DND-41 (cell line): ENCODE results near the gene BIRC2.

ENCODE experiments used
- ATAC-seq: fragments of 200-7000 bp; cut with Tn5 transposase; 3 replicates; pipeline ENCODE4 v1.9.1; 2021; ENCODE audit warnings: low read depth; ENCODE audit not compliant: insufficient read depth
- DNase-seq: peaks from one replicate; pipeline ENCODE4 v3.0.0-alpha.2; 2020
- H2AFZ ChIP-seq: 2 replicates; pipeline ENCODE4 v1.6.0; 2012; ENCODE audit warnings: low read depth, low read length
- H3K27ac ChIP-seq: 2 replicates; pipeline ENCODE4 v1.5.1; 2012; ENCODE audit warnings: low read length, inconsistent platforms
- H3K27me3 ChIP-seq: fragments of 200-600 bp; sonication (generic); 2 replicates; pipeline ENCODE4 v1.6.0; 2012; ENCODE audit warnings: low read length, mild to moderate bottlenecking, inconsistent platforms; ENCODE audit not compliant: insufficient read depth, poor library complexity
- H3K36me3 ChIP-seq: 2 replicates; pipeline ENCODE4 v1.5.1; 2012; ENCODE audit warnings: low read length, inconsistent platforms; ENCODE audit not compliant: insufficient read depth
- H3K4me1 ChIP-seq: 2 replicates; pipeline ENCODE4 v1.5.1; 2012; ENCODE audit warnings: mild to moderate bottlenecking, low read length; ENCODE audit not compliant: insufficient read depth
- H3K4me2 ChIP-seq: 2 replicates; pipeline ENCODE4 v1.6.0; 2012; ENCODE audit warnings: mild to moderate bottlenecking, moderate library complexity, low read length, inconsistent platforms; ENCODE audit not compliant: insufficient read depth
- H3K4me3 ChIP-seq, 2 experiments: fragments of 200-600 bp in 1 of 2; shearing (Covaris generic) in 1 of 2; 2 replicates each; pipeline ENCODE4 v1.5.1; 2012 to 2016; ENCODE audit warnings: inconsistent platforms in 2 of 2, low read length in 2 of 2, mild to moderate bottlenecking in 2 of 2, low read depth in 1 of 2, moderate library complexity in 1 of 2
- H3K79me2 ChIP-seq: 2 replicates; pipeline ENCODE4 v1.6.0; 2012; ENCODE audit warnings: low read length, inconsistent platforms; ENCODE audit not compliant: insufficient read depth
- H3K9ac ChIP-seq: 2 replicates; pipeline ENCODE4 v1.6.0; 2012; ENCODE audit warnings: low read depth, mild to moderate bottlenecking, inconsistent platforms, low read length, moderate library complexity
- H3K9me3 ChIP-seq: 2 replicates; pipeline ENCODE4 v1.5.1; 2012; ENCODE audit warnings: low read length, moderate library complexity, mild to moderate bottlenecking, inconsistent platforms; ENCODE audit not compliant: insufficient read depth, severe bottlenecking
- H4K20me1 ChIP-seq: 2 replicates; pipeline ENCODE4 v1.6.0; 2012; ENCODE audit warnings: low read length; ENCODE audit not compliant: insufficient read depth
- EZH2 ChIP-seq: IDR thresholded peaks from 3 replicates; pipeline ENCODE4 v1.6.1; 2012; ENCODE audit warnings: borderline replicate concordance, low read depth, mild to moderate bottlenecking, moderate library complexity, low read length, inconsistent platforms; ENCODE audit not compliant: severe bottlenecking
- TF ChIP-seq, protein P1 (sequence below): IDR thresholded peaks from 2 replicates; pipeline ENCODE4 v1.5.1; 2012; ENCODE audit warnings: borderline replicate concordance, low read length, moderate library complexity, mild to moderate bottlenecking; ENCODE audit not compliant: poor library complexity, severe bottlenecking; ENCODE audit errors: extremely low read depth

The BIRC2 gene

DNA sequence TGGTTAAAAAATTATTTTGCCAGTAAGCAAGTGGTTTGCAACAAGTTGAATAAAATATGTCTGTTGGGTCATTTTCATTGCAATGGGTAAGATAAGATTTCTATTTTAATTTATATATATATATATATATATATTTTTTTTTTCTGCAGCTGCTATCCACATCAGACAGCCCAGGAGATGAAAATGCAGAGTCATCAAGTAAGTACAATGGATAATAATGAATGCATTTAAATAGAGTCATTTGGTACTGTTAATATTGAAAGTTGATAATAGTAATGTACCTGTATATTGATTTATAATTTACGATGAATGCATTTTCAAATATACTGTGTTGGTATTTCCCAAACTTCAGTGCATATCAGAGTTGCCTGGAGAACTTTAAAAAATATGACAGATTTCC is 18.3 kb upstream of the BIRC2 start:
- Histone ChIP-seq H3K4me1 (no peaks in the 10 kb centered on the region), H3K27me3 (no peaks in the 10 kb centered on the region), H3K79me2 (no peaks in the 10 kb centered on the region), H3K36me3 (peaks cover 5% of the 10 kb centered on the region; the same call in 1 of the 2 replicates), H3K27ac (no peak overlapping the region), H3K9me3 (no peaks in the 10 kb centered on the region), H2AFZ (no peak overlapping the region), H3K4me3 (no peak overlapping the region), H3K4me2 (no peak overlapping the region), H3K9ac (no peak overlapping the region), H4K20me1 (no peaks in the 10 kb centered on the region)
- DNase-seq = no peak
- no peak for ATAC-seq
- TF ChIP-seq EZH2 = no peak
- TF ChIP-seq, protein P1, sequence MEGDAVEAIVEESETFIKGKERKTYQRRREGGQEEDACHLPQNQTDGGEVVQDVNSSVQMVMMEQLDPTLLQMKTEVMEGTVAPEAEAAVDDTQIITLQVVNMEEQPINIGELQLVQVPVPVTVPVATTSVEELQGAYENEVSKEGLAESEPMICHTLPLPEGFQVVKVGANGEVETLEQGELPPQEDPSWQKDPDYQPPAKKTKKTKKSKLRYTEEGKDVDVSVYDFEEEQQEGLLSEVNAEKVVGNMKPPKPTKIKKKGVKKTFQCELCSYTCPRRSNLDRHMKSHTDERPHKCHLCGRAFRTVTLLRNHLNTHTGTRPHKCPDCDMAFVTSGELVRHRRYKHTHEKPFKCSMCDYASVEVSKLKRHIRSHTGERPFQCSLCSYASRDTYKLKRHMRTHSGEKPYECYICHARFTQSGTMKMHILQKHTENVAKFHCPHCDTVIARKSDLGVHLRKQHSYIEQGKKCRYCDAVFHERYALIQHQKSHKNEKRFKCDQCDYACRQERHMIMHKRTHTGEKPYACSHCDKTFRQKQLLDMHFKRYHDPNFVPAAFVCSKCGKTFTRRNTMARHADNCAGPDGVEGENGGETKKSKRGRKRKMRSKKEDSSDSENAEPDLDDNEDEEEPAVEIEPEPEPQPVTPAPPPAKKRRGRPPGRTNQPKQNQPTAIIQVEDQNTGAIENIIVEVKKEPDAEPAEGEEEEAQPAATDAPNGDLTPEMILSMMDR = no peak

DNA sequence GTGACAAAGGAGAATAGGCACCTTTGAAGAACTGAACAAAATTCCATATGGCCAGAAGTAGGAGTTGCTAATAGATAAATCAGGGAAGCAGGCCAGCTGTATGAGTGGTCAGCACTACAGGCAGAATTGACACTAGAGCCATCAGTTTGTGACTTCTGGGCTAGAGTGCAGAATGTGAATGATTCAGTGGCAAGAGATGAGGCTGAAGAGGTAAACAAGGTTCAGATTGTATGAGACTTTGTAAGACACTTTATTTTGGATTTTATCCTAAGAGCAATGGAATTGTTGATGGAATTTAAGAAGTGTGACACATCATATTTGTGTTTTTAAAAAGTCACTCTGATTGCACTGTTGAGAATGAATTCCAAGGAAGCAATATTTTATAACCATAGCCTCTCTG is 16.8 kb upstream of the BIRC2 start:
- H3K4me2 ChIP-seq = no peak overlapping the region
- H3K4me3 ChIP-seq = no peak overlapping the region
- ATAC-seq (no peak), DNase-seq (no peak)
- no peak for TF ChIP-seq EZH2
- TF ChIP-seq, protein P1 = no peak
- H3K27ac ChIP-seq = no peak overlapping the region
- H4K20me1 ChIP-seq = no peaks in the 10 kb centered on the region
- H3K4me1 ChIP-seq = no peaks in the 10 kb centered on the region
- no peak overlapping the region for H2AFZ ChIP-seq
- H3K79me2 ChIP-seq = no peaks in the 10 kb centered on the region
- no peak overlapping the region for H3K9ac ChIP-seq
- H3K36me3 ChIP-seq = peaks cover 5% of the 10 kb centered on the region; the same call in 1 of the 2 replicates
- H3K27me3 ChIP-seq = no peaks in the 10 kb centered on the region
- no peaks in the 10 kb centered on the region for H3K9me3 ChIP-seq

DNA sequence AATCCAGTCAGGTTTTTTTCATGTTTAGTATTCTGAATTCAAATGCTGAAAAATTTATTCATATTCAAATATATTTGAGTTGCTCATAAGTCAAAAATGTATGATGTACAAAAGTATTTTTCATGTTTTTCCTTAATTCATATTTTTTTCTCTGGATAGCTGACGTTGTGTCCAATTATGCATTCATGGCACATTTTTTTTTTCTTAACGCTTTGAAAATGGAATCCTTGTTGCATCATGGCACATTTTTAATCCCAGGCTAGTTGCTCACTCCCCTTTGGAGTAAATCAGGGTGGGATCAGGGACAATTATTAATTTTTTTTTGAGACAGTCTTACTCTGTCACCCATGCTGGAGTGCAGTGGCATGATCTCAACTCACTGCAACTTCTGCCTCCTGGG is 15.7 kb upstream of the BIRC2 start:
- no peaks in the 10 kb centered on the region for H3K79me2 ChIP-seq
- H2AFZ ChIP-seq = no peak overlapping the region
- no peaks in the 10 kb centered on the region for H3K9me3 ChIP-seq
- no peaks in the 10 kb centered on the region for H3K4me1 ChIP-seq
- H3K36me3 ChIP-seq = peaks cover 5% of the 10 kb centered on the region; the same call in 1 of the 2 replicates
- H3K4me2 ChIP-seq = no peak overlapping the region
- DNase-seq (no peak), ATAC-seq (no peak)
- TF ChIP-seq EZH2 = no peak
- TF ChIP-seq, protein P1 = no peak
- no peak overlapping the region for H3K9ac ChIP-seq
- no peaks in the 10 kb centered on the region for H3K27me3 ChIP-seq
- H3K27ac ChIP-seq = no peak overlapping the region
- H3K4me3 ChIP-seq = no peak overlapping the region
- no peaks in the 10 kb centered on the region for H4K20me1 ChIP-seq

DNA sequence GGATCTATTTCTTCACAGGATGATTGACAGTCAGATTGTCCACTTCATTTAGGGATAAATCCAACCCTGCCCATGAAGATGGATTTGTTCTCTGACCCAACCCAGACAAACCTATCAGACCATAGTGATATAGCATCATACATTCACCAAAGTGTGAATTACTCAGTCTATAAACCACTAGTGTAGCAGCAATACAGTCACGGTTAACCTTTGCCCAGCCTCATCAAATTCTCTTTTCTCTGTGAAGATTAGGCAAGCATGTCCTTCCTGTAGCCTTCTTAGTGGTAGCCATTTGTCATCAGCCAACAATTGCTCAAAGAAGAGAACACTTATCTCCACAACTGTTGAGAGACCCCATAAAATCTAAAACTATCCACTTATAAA is 14.4 kb upstream of the BIRC2 start:
- Histone ChIP-seq H3K36me3 (peaks cover 5% of the 10 kb centered on the region; the same call in 1 of the 2 replicates), H3K27ac (no peak overlapping the region), H3K4me3 (no peak overlapping the region), H2AFZ (no peak overlapping the region), H4K20me1 (no peaks in the 10 kb centered on the region), H3K4me2 (no peak overlapping the region), H3K9me3 (no peaks in the 10 kb centered on the region), H3K9ac (no peak overlapping the region), H3K27me3 (no peaks in the 10 kb centered on the region), H3K79me2 (no peaks in the 10 kb centered on the region), H3K4me1 (no peaks in the 10 kb centered on the region)
- TF ChIP-seq, protein P1 = no peak
- TF ChIP-seq EZH2 = no peak
- no peak for ATAC-seq
- no peak for DNase-seq
